GM23338 (cell line): Measurements from ENCODE around the gene NPTXR.
"Not testable (repeated sequence)": the region's sequence is repeated elsewhere in the genome, so short reads cannot be mapped to it uniquely, and the experiment has no call there.

Experiments used
- CREB1 ChIP-seq: fragments of 250-450 bp; sonication (Bioruptor Pico); IDR thresholded peaks from 2 replicates; pipeline ENCODE4 v1.5.0; 2020; ENCODE audit warnings: low read depth, mild to moderate bottlenecking, moderate library complexity
- CTCF ChIP-seq, 2 experiments: fragments of 200-600 bp in 1 of 2; sonication (generic) in 1 of 2; conservative IDR thresholded peaks; 2 replicates each; pipeline versions ENCODE4 v1.5.1 to v1.6.1; 2016 to 2017; ENCODE audit warnings: antibody characterized with exemption in 2 of 2, low read depth in 2 of 2, mild to moderate bottlenecking in 2 of 2, moderate library complexity in 1 of 2
- EZH2 ChIP-seq: fragments of 200-600 bp; sonication (generic); IDR thresholded peaks from one replicate; pipeline ENCODE4 v1.8.0; 2017; ENCODE audit warnings: antibody characterized with exemption, mild to moderate bottlenecking, low read depth; ENCODE audit not compliant: unreplicated experiment
- EZH2phosphoT487 ChIP-seq: fragments of 200-600 bp; sonication (generic); IDR thresholded peaks from one replicate; pipeline ENCODE4 v1.8.1; 2018; ENCODE audit warnings: antibody characterized with exemption; ENCODE audit not compliant: unreplicated experiment
- NANOG ChIP-seq: IDR thresholded peaks from 2 replicates; pipeline ENCODE4 v1.6.1; 2016; ENCODE audit warnings: antibody characterized with exemption, borderline replicate concordance
- POLR2AphosphoS5 ChIP-seq: IDR thresholded peaks from 2 replicates; pipeline ENCODE4 v1.6.1; 2016; ENCODE audit warnings: antibody characterized with exemption, low read depth
- REST ChIP-seq: IDR thresholded peaks from one replicate; pipeline ENCODE4 v1.6.1; 2018; ENCODE audit warnings: antibody characterized with exemption; ENCODE audit not compliant: unreplicated experiment
- STAT1 ChIP-seq: IDR thresholded peaks from one replicate; pipeline ENCODE4 v1.6.1; 2016; ENCODE audit warnings: antibody characterized with exemption; ENCODE audit not compliant: unreplicated experiment
- ZNF114 ChIP-seq: fragments of 250-450 bp; sonication (Bioruptor Pico); IDR thresholded peaks from 2 replicates; pipeline ENCODE4 v1.5.0; 2020; ENCODE audit warnings: mild to moderate bottlenecking, moderate library complexity

DNA sequence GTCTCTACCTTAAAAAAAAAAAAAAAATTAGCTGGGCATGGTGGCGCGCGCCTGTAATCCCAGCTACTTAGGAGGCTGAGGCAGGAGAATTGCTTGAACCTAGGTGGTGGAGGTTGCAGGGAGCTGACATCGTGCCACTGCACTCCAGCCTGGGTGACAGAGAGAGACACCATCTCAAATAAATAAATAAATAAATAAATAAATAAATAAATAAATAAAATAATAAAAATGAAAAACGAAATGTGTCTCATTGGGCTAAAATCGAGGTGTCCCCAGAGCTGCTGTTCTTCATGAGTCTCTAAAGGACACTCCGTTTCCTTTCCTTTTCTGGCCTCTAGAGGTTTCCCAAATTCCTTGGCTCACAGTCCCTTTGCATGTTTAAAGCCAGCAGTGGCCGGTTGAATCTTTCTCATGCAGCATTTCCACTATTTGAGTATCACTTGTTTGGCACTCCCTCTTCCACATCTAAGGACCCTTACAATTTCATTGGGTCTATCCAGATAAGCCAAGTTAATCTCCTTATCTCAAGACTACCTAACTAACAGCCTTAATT, 38.7 kb downstream of the NPTXR start:
- not testable (repeated sequence) for TF ChIP-seq REST; CTCF (conservative IDR thresholded peaks at IDR 0.05; ENCODE audit: low read depth in 2 of 2); STAT1; EZH2phosphoT487; POLR2AphosphoS5; CREB1 (CRISPR knock-in tag); NANOG; EZH2; ZNF114 (CRISPR knock-in tag)
